ENCODE results near the gene XRCC4. TPM values are rescaled to one million over a fixed set of nuclear protein-coding genes. Genes with fewer than 3 reads are reported as not detected.

XRCC4 gene
- total RNA-seq, 1 donor, result 8.0 TPM

- H2AFZ ChIP-seq (ENCODE audit: low read length), result no peak overlapping the region
- no peak for DNase-seq (ENCODE audit: insufficient read length, low spot score, missing footprints)
- H3K79me2 ChIP-seq (ENCODE audit: insufficient read depth, low read length), result no peaks in the 10 kb centered on the region
- H3K27me3 ChIP-seq (ENCODE audit: insufficient read depth, low read length), result no peaks in the 10 kb centered on the region
- H4K20me1 ChIP-seq (ENCODE audit: insufficient read depth, low read length), result no peaks in the 10 kb centered on the region
- H3K4me2 ChIP-seq (ENCODE audit: insufficient read depth, low read length), result no peak overlapping the region
- no peaks in the 10 kb centered on the region for H3K36me3 ChIP-seq (ENCODE audit: insufficient read depth, low read length)
- H3K4me1 ChIP-seq (ENCODE audit: insufficient read depth, low read length), result peaks cover 7% of the 10 kb centered on the region
- no peak for TF ChIP-seq CTCF (IDR thresholded peaks at IDR 0.05; ENCODE audit: extremely low read depth, low read depth, low read length)
- H3K27ac ChIP-seq (ENCODE audit: low read depth, low read length), result no peak overlapping the region
- H3K9me3 ChIP-seq (ENCODE audit: low read depth, low read length), result no peaks in the 10 kb centered on the region
- no peak overlapping the region for H3K4me3 ChIP-seq (ENCODE audit: insufficient read depth, low read length)
These were observed 311.3 kb downstream of the XRCC4 start for GRCh38 chr5:83388608-83389007.

- H3K9me3 ChIP-seq (ENCODE audit: low read depth, low read length), result no peaks in the 10 kb centered on the region
- DNase-seq (ENCODE audit: insufficient read length, low spot score, missing footprints), result no peak
- H3K27me3 ChIP-seq (ENCODE audit: insufficient read depth, low read length), result no peaks in the 10 kb centered on the region
- H2AFZ ChIP-seq (ENCODE audit: low read length), result no peak overlapping the region
- no peaks in the 10 kb centered on the region for H3K79me2 ChIP-seq (ENCODE audit: insufficient read depth, low read length)
- no peaks in the 10 kb centered on the region for H3K4me1 ChIP-seq (ENCODE audit: insufficient read depth, low read length)
- no peak overlapping the region for H3K4me2 ChIP-seq (ENCODE audit: insufficient read depth, low read length)
- H3K4me3 ChIP-seq (ENCODE audit: insufficient read depth, low read length), result no peak overlapping the region
- no peaks in the 10 kb centered on the region for H4K20me1 ChIP-seq (ENCODE audit: insufficient read depth, low read length)
- no peaks in the 10 kb centered on the region for H3K36me3 ChIP-seq (ENCODE audit: insufficient read depth, low read length)
- H3K27ac ChIP-seq (ENCODE audit: low read depth, low read length), result no peak overlapping the region
- no peak for TF ChIP-seq CTCF (IDR thresholded peaks at IDR 0.05; ENCODE audit: extremely low read depth, low read depth, low read length)
These were observed 315.6 kb downstream of the XRCC4 start for GRCh38 chr5:83392766-83393503.

- no peak overlapping the region for H3K4me3 ChIP-seq (ENCODE audit: insufficient read depth, low read length)
- H3K27ac ChIP-seq (ENCODE audit: low read depth, low read length), result no peak overlapping the region
- H3K4me2 ChIP-seq (ENCODE audit: insufficient read depth, low read length), result no peak overlapping the region
- no peaks in the 10 kb centered on the region for H3K4me1 ChIP-seq (ENCODE audit: insufficient read depth, low read length)
- H4K20me1 ChIP-seq (ENCODE audit: insufficient read depth, low read length), result no peaks in the 10 kb centered on the region
- H2AFZ ChIP-seq (ENCODE audit: low read length), result no peak overlapping the region
- no peaks in the 10 kb centered on the region for H3K36me3 ChIP-seq (ENCODE audit: insufficient read depth, low read length)
- TF ChIP-seq CTCF (IDR thresholded peaks at IDR 0.05; ENCODE audit: extremely low read depth, low read depth, low read length), result no peak
- no peaks in the 10 kb centered on the region for H3K79me2 ChIP-seq (ENCODE audit: insufficient read depth, low read length)
- no peaks in the 10 kb centered on the region for H3K27me3 ChIP-seq (ENCODE audit: insufficient read depth, low read length)
- no peaks in the 10 kb centered on the region for H3K9me3 ChIP-seq (ENCODE audit: low read depth, low read length)
- no peak for DNase-seq (ENCODE audit: insufficient read length, low spot score, missing footprints)
These were observed 316.1 kb downstream of the XRCC4 start for GRCh38 chr5:83393504-83393866.

GRCh38 chr5:83394190-83394589, 316.8 kb downstream of the XRCC4 start:
- no peaks in the 10 kb centered on the region for H4K20me1 ChIP-seq (ENCODE audit: insufficient read depth, low read length)
- no peak overlapping the region for H3K27ac ChIP-seq (ENCODE audit: low read depth, low read length)
- no peak for TF ChIP-seq CTCF (IDR thresholded peaks at IDR 0.05; ENCODE audit: extremely low read depth, low read depth, low read length)
- no peak overlapping the region for H2AFZ ChIP-seq (ENCODE audit: low read length)
- no peaks in the 10 kb centered on the region for H3K4me1 ChIP-seq (ENCODE audit: insufficient read depth, low read length)
- no peaks in the 10 kb centered on the region for H3K36me3 ChIP-seq (ENCODE audit: insufficient read depth, low read length)
- no peak overlapping the region for H3K4me3 ChIP-seq (ENCODE audit: insufficient read depth, low read length)
- H3K9me3 ChIP-seq (ENCODE audit: low read depth, low read length), result no peaks in the 10 kb centered on the region
- no peak for DNase-seq (ENCODE audit: insufficient read length, low spot score, missing footprints)
- H3K27me3 ChIP-seq (ENCODE audit: insufficient read depth, low read length), result no peaks in the 10 kb centered on the region
- H3K79me2 ChIP-seq (ENCODE audit: insufficient read depth, low read length), result no peaks in the 10 kb centered on the region
- H3K4me2 ChIP-seq (ENCODE audit: insufficient read depth, low read length), result no peak overlapping the region
